ENCODE results near the gene PIAS1.
"Not testable (repeated sequence)": the region's sequence is repeated elsewhere in the genome, so short reads cannot be mapped to it uniquely, and the experiment has no call there.

PIAS1 gene

DNA sequence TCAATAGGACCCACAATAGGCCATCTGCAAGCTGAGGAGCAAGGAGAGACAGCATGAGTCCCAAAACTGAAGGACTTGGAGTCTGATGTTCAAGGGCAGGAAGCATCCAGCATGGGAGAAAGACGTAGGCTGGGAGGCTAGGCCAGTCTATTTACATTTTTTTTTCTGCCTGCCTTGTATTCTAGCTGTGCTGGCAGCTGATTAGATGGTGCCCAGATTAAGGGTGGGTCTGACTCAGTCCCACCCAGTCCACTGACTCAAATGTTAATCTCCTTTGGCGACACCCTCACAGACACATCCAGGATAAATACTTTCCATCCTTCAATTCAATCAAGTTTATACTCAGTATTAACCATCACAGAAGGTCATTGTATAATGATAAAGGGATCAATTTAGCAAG lies 15.9 kb upstream of the PIAS1 start:
- DNase-seq = no peak

- DNase-seq = no peak
These were observed 14.0 kb upstream of the PIAS1 start for GRCh38 chr15:68040144-68040543.

DNA sequence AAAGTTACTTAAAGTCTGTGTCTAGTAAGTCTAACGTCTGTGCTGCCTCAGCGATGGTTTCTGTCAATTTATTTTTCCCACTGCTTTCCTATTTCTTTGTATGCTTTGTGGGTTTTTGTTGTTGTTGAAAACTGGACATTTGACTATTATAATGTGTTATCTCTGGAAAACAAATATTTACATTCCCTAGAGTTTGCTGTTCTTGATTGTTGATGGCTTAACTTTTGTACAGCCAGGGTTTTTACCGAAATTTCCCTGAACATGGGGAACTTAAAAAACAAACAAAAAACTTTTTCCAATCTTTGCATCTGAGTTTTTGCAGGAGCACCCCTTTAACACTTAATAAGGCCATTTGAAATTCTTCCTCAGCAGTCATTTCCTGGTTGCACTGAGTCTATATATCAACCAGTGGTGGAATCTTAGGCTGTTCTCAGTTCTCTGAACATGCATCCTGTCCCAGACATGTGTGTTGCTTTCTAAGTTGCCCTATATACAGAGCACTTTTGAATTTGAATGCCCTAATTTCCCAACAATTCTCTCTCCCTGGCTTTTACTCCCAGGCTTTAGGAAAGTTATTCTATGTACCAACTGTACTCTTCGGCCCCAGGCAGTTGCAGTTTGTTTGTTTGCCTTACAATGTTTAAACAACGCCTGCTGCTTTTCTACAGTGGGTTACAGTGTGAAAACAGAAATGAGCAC lies 11.8 kb upstream of the PIAS1 start:
- DNase-seq = no peak

- DNase-seq = no peak
These were observed 11.3 kb upstream of the PIAS1 start for GRCh38 chr15:68042855-68043222.

GRCh38 chr15:68045289-68046265 lies 8.5 kb upstream of the PIAS1 start:
- no peak for DNase-seq

DNA sequence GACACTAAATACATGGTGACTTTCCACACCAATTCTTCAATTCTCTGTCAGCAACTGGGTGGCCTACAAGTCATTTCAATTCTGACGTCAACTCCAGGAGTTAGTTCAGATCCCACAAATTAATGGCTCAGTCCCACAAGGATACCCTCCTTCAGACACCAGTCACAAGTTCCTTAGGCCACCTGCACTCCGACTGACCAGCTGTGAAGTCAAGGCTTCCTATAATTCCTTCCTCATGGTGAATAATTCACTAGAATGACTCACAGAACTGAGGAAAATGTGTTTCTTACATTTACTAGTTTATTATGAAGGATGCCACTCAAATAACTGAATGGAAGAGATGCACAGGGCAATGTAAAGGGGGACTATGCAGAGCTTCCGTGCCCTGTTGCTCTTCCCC lies 6.3 kb upstream of the PIAS1 start:
- no peak for DNase-seq

GRCh38 chr15:68051109-68051508 lies 3.0 kb upstream of the PIAS1 start:
- DNase-seq = no peak

GRCh38 chr15:68051907-68052306 lies 2.2 kb upstream of the PIAS1 start:
- DNase-seq = no peak

GRCh38 chr15:68052431-68052830 lies 1.7 kb upstream of the PIAS1 start:
- no peak for DNase-seq

DNA sequence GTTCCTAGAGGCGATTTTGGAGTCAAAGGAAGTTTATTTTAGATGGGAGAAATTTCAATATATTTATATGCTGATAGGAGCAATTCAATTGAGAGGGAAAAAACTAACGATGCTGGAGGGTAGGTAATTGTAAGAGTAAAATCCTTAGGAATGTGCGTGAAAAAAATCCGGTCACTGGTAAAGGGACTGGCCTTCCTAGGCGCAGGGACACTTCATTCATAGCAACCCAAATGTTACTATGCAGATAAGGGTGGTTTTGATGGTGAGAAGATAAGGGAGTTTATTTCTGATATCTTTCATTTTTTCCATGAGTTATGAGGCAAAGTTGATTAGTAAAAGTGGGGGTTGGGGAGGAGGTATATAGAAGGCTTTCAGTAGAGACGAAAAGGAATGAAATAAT lies 1.1 kb upstream of the PIAS1 start:
- DNase-seq = no peak

GRCh38 chr15:68054628-68055223 lies 611 bp downstream of the PIAS1 start:
- peak; percentile 37 for DNase-seq

GRCh38 chr15:68055224-68055705 lies 1.1 kb downstream of the PIAS1 start:
- peak; percentile 66 for DNase-seq

- DNase-seq = no peak
These were observed 2.2 kb downstream of the PIAS1 start for GRCh38 chr15:68056097-68056865.

GRCh38 chr15:68057034-68057433 lies 2.9 kb downstream of the PIAS1 start:
- DNase-seq = no peak

DNA sequence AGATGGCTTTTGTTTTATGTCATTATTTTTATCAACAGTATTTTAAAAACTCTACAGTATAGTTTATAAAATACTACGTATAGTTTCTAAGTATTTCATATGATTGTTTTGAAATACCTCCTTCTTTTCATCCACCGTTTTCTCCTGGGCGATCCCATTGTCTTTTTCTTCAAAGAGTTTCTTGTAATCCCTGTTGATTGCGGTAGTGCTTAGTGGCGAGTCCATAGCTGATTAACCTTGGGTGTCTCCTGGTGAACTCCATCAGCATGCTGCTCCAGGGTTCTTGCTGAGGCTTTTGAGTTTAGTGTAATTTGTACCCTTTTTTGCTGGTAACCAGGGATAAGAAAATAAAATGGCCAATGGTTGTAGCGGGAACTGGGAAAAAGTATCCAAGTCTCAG lies 3.6 kb downstream of the PIAS1 start:
- no peak for DNase-seq

- not testable (repeated sequence) for DNase-seq
These were observed 4.9 kb downstream of the PIAS1 start for GRCh38 chr15:68058970-68059369.

DNA sequence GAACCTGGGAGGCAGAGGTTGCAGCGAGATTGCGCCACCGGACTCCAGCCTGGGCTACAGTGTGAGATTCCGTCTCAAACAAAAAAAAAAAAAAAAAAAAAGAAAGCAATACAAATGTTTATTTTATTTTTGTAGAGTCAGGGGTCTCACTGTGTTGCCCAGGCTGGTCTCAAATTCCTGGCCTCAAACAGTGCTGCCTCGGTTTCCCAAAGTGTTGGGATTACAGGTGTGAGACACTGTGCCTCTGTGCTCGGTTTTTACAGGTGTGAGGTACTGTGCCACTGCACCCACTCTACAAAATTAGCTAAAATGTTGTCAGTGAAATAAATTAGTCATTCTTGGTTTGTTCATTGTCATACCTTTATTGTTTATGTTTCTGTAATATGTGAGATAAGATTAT lies 5.5 kb downstream of the PIAS1 start:
- DNase-seq = no peak

DNA sequence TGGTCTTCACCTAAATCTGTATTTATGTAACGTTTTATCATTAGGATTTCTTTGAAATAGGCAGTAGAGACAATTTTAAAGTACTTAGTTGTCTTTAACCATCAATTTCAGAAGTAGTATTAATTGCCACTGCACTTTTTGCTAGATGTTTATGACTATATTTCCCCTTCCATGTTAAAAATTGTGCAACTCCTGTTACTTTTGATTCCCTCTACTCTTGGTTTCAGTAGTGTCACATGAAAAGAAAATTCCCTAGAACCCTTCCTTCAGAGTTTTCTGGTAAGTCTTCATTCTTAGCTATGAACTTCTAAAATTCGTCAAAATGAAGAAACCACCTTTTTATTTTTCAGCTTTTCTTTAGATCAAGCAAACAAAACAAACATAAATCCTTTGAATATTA lies 7.1 kb downstream of the PIAS1 start:
- no peak for DNase-seq

- no peak for DNase-seq
These were observed 7.5 kb downstream of the PIAS1 start for GRCh38 chr15:68061602-68062001.

DNA sequence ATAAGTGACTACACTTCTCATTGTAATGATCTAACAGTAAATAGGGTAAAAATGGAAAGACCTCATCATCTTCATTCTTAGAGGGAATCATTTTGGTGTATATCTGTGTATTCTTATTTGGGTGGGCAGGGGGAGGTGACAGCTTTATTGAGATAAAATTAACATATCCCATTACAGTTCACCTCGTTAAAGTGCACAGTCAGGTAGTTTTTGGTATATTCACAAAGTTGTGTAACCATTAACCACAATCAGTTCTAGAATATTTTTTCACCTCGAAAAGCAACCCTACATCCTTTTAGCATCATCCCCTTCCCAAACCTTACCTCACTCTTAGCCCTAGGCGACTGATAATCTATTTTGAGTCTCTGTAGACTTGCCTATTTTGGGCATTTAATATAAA lies 8.1 kb downstream of the PIAS1 start:
- no peak for DNase-seq

- DNase-seq = no peak
These were observed 8.9 kb downstream of the PIAS1 start for GRCh38 chr15:68062946-68063465.

GRCh38 chr15:68063606-68064005 lies 9.5 kb downstream of the PIAS1 start:
- no peak for DNase-seq
